Caki2 (cell line): ENCODE measurements around the gene DPYD. TPM values are rescaled to one million over a fixed set of nuclear protein-coding genes. Genes with fewer than 3 reads are reported as not detected.

Experiments used
- DNase-seq: peaks from one replicate; pipeline ENCODE4 v3.0.0-alpha.2; 2015; ENCODE audit warnings: low read depth
- in situ Hi-C: cut with HindIII; loops from 2 replicates; pipeline ENCODE4 v1.10.0; 2016; ENCODE audit warnings: low sequenced_read_pairs, low pct_unique_long_range_greater_than_20kb, mixed read lengths
- total RNA-seq: library from RNA; depleted of rRNA; stranded (reverse); fragments of >200 nt; shearing (Covaris generic); gene quantifications from 2 replicates; pipeline ENCODE4 v1.2.3, GENCODE V29; 2014; ENCODE audit warnings: low replicate concordance

The DPYD gene
- total RNA-seq, 1 experiment from 2014 or later: 2.2 TPM

DNA sequence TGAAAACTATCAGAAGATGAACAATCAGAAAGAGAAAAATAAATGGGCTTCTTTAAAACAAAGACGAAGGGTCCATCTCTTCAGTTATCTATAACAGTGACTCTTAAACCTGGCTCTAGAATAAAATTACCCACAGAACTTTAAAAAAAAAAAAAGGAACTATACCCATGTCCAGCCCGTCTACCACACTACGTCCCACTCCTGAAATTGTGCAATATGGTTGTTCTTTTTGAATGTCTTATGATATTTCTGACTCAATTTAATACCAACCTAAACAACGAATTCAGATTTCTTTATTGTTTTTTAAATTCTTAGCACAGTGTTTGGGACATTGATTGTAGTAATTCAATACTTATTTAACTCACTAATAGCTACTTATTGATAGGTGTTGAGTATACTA lies 246.3 kb downstream of the DPYD start:
- no peak for DNase-seq
- in situ Hi-C loops: no loop called here

DNA sequence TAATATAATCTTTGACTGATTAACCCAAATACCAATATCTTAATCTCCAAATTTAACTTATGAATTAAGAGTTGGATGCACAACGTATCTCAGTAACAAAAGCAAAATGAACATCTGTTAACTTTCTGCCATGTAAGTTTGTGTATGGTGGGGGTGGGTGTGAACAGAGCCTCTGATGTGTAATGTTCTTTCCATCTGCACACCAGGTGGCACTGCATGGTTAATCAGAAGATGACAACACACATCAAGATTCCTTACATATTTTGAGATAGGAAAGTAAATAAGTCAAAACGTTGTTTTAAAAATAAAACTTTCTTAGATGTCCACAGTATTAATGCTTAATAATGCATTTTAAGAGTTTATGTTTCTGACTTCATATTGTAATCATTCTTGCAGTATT lies 251.9 kb downstream of the DPYD start:
- in situ Hi-C loops: no loop called here
- DNase-seq: peak; percentile 6

DNA sequence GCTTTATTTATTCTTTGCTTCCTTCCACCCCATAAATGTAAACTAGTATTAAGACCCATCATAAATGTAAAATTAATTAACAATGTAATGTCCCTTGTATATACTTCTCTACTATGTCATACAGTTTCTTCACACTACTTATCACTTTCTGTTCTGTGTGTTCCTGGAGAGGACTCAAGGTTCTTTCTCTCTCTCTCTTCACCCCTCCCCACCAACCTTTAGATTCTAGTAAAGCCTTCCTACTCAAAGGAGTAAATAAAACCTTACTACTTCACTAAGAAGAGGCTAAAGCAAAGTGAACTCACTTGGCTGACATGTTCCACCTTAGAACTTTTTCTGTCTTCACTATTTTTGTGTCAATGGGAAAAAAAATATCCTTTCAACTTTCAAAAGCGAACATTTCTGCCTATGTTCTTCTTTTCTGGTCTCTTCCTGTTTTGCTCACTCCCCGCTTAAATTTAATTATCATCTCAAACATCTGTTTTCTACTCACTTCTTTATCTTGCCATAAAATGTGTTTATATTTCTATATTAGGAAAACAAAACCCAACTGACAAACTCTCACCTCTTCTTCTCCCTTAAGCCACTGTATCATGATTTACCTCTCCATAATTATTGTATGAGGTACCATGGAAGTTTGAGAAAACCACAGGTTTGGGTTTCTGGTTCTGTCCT lies 260.3 kb downstream of the DPYD start:
- DNase-seq: no peak
- in situ Hi-C loops: no loop called here

DNA sequence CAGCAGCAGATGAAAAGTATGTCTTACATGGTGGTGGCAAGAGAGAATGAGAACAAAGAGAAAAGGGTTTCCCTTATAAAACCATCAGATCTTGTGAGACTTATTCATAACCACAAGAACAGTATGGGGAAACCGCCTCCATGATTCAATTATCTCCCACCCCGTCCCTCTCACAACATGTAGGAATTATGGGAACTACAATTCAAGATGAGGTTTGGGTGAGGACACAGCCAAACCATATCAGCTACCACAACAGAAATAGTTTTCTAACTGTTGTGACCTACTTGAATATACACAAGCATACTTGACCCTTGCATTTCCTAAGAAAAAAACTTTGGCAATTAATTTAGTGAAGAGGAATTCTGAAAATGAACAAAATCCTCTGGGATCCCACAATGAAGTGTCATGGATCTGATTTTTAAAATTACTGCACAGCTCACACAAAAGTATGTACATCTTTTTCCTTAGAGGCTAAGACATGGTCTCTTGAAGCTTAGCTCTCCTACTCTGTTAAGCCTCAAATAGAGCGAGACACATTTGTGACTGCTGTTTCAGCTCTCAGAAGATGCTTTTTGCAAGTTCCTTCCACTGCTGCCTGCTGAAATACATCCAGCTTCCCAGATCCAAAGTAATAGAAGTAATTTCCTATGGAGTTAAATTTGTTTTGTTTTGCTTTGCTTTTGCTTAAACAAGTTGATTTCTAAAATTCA lies 265.8 kb downstream of the DPYD start:
- DNase-seq: no peak
- in situ Hi-C loops: no loop called here

DNA sequence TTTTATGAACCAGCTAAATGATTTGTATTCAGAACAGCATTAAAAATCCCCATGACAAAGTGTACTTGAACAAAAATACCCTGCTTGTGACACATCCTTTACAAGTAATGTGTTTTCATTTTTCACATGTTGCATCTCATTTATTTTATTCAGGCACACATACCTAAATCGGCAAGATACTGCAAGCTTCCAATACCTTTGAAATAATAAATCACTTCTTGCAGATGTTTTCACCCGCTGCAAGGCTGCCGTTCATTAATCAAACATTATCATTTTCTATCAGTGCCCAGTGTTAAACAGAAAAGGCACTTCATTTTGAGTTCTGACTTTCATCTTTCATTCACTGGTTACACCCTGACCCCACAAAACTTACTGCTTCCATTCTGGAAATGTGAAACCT lies 269.6 kb downstream of the DPYD start:
- DNase-seq: no peak
- in situ Hi-C loops: no loop called here

DNA sequence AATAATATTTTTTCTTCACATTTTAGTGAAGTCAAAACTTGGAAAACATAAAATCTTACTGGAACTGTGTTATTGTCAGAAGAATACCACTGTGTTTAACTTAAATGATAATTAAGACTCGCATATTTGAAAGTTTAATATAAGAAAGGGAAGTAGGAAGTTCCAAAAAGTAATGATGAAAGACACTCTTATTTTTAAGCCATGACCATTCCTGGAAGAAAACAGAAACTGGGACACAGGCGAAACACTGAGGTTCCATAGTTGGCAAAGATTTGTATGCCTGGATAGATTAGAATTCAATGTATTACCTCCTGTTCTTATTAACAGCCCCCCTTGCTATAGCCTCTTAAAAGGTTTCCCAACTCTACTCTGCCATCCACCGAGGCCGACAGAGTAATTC lies 271.2 kb downstream of the DPYD start:
- in situ Hi-C loops: no loop called here
- no peak for DNase-seq

DNA sequence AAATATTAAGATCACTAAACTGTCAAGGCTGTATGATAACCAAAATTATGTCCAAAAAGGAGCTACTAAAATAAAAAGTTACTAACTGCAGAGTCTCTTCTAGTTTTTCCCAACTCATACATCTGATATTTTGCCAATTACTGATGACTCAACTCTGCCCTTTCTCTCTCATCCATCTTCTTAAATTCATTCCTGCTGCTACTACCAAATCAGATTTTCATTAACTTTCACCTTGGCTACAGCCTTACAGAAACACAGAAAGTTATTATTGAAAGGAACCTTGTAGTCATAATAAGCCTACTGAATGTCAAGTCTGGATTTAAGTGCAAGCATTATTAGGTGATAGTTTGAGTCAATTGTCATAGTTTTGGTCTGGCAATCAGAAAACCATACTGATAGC lies 273.1 kb downstream of the DPYD start:
- in situ Hi-C loops: no loop called here
- DNase-seq: no peak

DNA sequence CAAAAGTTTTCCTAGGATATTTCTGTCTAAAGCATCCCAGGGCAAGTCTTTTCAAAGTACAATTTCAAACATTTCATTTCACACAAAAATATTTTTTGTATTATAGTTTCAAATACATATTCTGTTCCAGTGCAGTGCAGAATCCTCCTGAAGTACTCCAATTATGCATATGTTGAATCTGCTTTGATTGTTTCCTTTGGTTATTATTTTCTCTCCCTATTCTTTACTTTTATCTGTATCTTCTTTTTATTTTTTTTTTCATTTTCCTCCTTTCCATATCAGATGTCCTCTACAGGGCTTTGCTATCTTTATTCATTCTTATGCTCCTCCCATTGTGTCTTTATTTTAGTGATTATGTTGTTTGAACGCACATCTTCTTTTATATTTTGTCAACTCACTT lies 274.8 kb downstream of the DPYD start:
- in situ Hi-C loops: no loop called here
- DNase-seq: no peak

DNA sequence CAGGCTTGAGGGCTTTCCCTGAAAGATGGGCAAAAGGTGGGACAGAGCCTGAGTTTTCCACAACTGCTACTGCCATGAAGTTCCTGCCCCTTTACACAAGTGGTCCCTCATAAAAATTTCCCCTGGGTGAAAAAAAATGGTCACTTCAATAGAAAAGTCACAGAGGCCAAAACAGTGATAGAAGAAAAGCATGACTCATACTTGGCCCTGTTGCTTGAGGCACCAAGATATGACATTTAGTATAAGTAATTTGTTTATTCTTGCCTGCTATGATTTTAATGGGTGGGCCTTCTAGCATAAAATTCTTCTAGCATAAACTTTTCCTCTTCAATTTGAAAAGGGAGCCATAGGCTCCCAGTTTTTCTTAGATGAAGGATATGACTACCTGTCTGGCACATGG lies 280.2 kb downstream of the DPYD start:
- in situ Hi-C loops: no loop called here
- no peak for DNase-seq

DNA sequence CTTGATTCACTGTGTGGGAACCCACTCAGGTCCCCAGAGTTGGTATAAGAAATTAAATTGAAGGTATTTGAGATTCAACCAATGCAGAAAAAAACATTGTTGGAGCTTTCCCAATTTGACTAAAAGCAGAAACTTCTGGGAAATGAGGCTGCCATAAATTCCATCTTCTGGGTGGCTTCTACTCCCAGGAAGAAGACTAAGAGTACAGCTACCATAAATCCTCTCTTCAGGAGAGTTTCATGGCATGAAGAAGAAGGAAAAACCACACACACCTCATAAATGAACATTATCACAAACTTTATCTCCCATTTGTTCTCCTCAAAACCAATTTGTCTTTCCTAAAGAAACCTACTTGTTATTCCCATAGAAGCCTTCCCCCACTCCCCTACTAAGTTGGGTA lies 283.9 kb downstream of the DPYD start:
- no peak for DNase-seq

DNA sequence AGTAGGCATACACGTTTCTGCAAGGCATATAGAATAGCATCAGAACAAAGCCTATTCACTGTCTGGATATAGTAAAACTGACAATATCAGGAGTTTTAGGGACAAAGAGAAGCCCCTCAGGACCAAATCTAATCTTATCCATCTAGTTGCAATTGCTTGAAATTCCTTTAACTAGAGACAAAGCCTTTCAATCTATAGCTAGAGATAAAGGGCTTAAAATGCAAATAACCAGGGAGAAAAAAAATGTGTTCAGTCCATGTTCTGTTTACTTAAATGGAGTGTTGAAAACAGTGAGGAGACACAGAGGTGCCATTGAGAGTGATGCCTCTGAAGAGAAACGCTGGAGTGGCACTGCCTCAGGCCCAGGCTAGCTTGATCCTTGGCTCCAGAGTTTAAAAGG lies 286.1 kb downstream of the DPYD start:
- in situ Hi-C loops: no loop called here
- no peak for DNase-seq

More for the DNA sequence above, 283.9 kb downstream of the DPYD start:
- in situ Hi-C loops: no loop called here

DNA sequence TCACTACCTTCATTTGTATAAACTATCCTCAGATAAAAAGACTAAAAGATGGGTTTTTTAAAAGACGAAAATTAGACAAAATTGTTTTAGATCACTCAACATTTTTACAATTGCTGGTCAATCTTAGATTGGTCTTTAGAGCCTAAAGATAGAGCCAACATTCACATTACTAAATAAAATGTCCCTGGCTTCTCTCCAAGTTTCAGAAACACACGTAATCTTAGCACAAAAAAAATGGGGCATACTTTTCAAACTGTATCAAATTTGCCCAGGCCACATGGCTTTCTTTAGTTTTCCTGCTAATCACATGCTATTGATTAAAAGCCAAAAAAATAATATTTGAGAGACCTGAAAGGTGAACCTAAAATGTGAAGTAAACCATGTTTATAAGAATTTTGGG lies 288.1 kb downstream of the DPYD start:
- no peak for DNase-seq
- in situ Hi-C loops: no loop called here

DNA sequence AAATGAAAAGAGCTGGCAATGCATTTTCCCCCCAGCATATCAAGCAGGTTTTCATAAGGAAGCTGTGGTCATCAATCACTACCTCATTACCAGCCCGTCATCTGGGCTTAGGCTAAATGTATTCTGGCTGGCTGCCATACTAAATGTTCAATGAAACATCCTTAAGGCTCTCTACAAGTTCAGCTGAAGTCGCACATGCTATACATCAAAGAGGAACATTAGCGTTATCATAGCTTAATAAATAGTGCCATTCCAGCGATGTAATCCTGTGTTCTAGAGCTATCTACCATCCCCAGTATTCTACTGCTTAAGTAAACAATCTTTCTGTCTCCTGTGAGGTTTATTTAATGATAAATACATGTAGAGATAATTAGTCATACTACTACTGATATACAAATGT lies 288.8 kb downstream of the DPYD start:
- DNase-seq: peak; percentile 39
- in situ Hi-C loops: no loop called here

DNA sequence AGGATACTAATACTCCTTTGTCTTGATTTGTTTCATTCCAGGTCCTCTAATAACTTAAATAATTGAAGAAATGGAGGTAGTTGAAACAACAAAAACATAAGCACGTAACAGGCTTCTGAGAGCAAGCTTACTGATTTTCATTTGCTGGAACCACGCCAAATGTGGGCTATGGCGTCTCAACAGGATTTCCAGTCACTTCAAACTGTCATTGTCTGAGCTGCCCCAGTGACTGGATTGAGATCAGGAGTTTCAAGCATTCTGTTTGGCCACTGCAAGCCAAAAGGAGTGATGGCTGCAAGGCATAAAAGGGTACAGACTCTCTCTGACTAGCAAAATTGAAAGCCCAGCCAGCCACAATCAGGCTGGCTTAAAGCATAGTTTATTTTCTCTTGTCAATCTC lies 289.9 kb downstream of the DPYD start:
- DNase-seq: no peak
- in situ Hi-C loops: no loop called here

DNA sequence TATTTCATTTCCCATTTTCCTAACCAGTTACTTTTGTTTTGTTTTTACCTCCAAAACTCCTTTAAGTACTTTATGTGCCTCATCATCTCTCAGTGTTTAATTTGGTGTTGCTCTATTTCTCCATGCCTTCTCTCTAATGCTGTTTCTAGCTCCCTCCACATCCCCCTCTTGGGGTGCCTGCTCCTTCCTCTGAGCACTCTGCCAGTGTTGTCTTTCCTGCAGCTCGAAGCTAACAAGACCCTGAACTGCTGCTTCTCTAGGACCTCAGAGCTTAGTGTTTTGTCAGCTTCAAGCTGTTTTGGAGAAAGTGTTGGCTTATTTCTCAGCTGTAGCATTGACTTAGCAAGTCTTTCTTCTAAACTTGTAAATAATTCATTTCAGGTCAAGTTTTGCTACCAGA lies 290.6 kb downstream of the DPYD start:
- no peak for DNase-seq
- in situ Hi-C loops: no loop called here

DNA sequence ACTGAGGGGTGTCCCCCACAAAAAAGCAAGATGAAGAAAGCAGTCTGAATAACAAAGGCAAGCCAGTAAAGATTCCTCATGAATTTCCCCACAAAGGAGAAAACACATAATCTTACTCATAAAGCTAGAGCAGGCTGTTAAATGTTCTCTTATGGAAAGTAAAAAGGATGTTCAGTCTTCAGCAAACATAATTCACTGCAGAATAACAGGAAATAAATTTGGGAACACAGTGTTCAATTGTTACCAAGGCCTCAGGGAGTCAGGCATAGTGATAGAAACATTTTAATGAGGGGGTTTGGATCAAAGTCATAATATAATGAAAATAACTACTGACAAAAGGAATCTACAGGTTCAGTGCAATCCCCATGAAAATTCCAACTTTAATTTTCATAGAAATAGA lies 297.6 kb downstream of the DPYD start:
- DNase-seq: no peak
- in situ Hi-C loops: no loop called here

DNA sequence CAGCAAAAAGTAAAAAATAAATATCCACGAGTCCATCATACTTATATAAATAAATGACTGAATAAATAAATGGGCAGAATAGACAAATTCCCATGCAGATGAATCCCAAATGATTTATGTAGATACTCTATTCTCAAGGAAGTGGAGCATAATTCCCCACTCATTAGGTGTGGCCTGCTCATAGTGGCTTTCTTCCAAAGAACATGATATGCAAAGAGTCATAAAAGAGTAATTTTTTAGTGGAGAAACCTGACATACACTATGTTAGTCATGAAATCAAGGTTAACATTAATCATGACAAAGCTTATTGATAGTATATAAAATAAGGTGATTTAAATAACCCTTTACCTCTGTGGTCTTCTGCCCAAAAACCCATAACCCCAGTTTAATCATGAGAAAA lies 298.9 kb downstream of the DPYD start:
- DNase-seq: no peak
- in situ Hi-C loops: no loop called here

DNA sequence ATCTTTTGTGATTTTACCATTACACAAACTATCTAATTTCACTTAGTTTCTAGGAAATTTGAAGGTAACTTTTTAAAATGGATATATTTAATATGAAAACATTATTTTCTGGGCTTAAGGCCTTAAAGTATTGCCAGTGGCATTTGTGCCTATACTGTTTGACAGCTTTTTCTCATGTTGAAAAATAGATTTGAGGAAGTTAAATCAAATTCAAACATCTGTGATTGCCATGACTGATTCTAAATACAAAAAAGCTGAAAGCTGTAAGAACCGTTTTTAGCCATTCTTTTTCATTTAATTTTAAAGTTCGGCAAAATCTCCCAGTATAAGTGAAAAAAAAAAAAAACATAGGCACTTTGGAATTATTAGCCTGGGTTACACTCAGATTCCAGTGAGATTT lies 301.1 kb downstream of the DPYD start:
- no peak for DNase-seq

DNA sequence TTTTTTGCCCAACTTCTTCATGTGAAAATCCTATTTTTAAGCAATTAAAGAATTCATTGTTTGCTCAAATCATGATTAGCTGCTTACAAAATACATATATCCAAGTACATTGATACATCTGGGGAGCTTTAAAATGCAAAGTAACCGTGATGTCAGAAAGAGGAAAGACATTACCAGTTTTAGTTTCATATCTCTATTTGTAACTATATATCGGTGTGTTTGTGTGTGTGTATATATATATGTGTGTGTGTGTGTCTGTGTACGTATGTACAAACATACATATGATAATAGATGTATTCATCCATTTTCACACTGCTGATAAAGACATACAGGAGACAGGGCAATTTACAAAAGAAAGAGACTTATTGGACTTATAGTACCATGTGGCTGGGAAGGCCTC lies 310.1 kb downstream of the DPYD start:
- in situ Hi-C loops: no loop called here
- DNase-seq: no peak

More for the DNA sequence above, 301.1 kb downstream of the DPYD start:
- in situ Hi-C loops: no loop called here

DNA sequence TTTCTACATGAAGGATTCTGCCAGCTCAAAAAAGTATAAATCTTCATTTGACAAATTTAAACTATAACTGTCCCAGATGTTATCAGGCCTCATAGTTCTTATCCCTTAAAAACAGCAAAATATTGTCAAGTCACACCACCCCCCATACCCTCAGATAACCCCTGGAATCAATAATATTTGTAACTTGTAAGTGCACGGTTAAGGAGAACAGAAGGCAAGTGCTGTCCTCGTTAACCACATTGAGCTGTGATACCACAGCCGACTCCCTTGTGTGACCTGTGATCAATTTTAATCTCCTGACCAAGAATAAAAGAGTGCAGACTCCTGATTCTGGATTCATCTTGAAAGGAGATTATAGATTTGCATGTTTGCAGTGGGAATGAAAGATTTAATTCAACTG lies 310.7 kb downstream of the DPYD start:
- no peak for DNase-seq
- in situ Hi-C loops: no loop called here
